Measurements from ENCODE around the gene CSRNP3.

CSRNP3 gene

DNA sequence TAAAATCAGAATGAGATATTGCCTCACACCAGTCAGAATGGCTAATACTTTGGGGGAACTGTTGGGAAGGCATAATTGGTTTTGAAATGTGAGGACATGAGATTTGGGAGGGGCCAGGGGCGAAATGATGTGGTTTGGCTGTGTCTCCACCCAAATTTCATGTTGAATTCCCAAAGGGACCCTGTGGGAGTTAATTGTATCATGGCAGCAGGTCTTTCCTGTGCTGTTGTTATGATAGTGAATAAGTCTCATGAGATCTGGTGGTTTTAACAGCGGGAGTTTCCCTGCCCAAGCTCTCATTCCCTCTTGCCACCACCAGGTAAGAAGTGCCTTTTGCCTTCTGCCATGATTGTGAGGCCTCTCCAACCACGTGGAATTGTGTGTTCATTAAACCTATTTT lies 59.6 kb downstream of the CSRNP3 start:
- no peak overlapping the region for H3K27ac ChIP-seq
- no peak overlapping the region for H3K4me3 ChIP-seq

DNA sequence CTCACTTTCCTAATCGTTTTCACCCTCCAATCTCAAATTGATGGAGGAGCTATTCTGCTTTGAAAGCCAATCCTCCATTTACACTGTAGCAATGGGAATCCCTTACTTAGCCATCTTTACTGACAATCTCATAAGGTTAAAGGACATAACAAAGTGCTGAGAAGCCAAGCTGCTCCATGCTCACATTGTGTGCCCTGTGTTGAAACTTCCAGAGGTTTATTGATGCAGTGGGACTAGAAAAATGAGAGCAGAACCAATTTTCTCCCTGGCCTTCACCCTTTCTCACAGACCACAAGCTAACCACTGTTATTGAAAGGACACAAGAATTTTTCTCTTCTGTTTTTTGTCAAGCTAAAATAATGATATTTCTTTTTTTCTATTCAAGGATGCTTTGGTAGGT lies 63.8 kb downstream of the CSRNP3 start:
- Histone ChIP-seq H3K27ac (no peak overlapping the region), H3K4me3 (no peak overlapping the region)

DNA sequence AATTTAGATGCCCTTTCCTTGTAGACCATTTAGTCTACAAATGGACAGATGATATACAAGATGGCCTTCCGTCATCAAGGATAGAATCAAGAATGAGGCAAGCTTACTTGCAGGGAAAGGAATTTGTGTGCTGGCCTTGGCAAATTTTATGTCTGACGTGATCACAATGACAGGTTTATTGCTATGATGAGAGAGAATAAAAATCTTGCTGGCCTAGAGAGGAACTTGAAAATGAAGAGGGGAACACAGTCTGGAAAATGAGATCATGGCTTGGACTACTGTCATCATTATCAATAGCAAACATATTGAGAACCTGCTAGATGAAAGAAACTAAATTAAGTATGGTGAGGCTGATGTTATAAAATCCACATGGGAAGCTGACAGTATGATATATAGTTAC lies 66.0 kb downstream of the CSRNP3 start:
- no peak overlapping the region for H3K27ac ChIP-seq
- H3K4me3 ChIP-seq, result no peak overlapping the region

DNA sequence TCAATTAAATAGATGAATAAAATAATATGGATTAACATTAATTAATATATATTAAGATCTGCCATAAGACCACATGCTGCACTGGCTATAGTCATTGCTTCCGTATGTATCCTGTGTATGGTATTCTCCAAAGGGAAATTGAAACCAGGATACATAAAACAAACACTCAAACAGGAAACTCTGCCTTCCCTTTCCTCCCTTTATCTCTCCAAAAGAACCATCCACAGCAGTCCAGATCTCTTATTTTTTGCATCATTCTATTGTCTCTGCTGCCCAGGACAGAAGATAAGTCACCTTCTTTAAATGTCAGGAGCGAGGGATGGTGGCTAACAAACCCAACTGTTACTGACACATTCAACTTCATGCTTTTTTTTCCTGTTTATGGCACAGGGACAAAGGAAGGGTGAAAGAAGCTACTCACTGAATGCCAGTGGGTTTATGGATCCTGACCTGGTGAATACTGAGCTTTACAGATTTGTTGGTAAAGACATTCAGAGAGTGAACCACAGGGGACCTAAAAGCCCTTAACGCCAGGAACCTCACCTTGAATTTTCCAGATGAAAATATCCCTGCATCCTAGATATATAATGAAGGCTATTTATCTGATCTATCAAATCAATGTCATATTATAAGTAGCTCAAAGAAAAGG lies 67.5 kb downstream of the CSRNP3 start:
- Histone ChIP-seq H3K27ac (no peak overlapping the region), H3K4me3 (no peak overlapping the region)

DNA sequence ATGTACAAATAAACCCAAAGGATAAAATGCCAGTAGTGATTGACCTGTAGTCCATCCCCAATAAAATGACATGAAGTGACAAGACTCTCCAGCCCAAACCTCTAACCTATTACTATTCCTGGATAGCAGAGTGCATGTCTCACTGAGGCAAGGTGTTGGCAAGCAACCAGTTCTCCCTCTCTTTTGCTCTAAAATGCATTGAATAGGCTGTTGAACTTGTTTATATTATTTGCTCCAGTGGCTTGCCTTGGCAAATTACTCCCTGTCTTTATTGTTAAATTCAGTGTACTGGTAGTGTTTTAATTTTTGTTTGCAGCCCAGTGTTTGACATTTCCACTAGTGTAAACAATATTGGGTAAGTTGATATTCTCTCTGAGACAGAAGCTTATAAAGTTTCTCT lies 70.5 kb downstream of the CSRNP3 start:
- H3K4me3 ChIP-seq, result no peak overlapping the region
- H3K27ac ChIP-seq, result no peak overlapping the region

DNA sequence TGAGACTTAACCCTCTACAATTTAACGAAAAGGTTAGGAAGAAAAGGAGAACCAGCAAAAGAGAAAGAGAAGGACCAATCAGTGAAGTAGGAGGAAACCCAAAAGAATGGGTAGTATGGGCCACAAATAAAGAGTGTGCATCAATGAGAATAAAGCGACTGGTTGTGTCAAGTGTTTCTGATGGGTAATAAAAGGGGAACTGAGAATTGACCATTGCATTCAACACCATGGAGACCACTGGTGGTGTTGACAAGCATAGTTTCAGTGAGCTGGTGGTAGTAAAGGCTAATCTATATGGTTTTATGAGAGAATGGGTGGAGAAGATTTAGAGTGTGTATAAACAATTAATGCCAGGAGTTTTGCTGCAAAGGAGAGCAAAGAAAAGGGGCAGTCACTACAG lies 75.4 kb downstream of the CSRNP3 start:
- no peak overlapping the region for H3K27ac ChIP-seq

DNA sequence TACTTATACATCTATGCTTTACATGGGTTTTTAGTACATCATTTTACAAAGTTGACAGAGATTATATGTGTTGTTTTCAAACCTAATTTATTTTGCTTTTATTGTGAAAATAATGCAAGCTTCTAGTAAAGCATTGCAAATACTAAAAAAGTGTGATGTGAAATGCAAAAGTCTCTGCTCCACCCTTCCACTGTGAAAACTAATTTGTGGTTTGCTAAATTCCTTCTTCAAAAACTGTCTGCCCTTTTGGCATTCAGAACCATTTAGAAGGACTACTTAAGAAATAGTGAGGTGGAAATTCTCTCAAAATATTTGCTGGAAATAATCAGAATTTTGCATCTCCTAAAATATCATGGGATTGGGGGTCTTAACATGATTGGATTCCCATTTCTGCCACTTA lies 78.4 kb downstream of the CSRNP3 start:
- H3K4me3 ChIP-seq, result no peak overlapping the region
- H3K27ac ChIP-seq, result no peak overlapping the region

More for the DNA sequence above, 75.4 kb downstream of the CSRNP3 start:
- H3K4me3 ChIP-seq, result no peak overlapping the region

DNA sequence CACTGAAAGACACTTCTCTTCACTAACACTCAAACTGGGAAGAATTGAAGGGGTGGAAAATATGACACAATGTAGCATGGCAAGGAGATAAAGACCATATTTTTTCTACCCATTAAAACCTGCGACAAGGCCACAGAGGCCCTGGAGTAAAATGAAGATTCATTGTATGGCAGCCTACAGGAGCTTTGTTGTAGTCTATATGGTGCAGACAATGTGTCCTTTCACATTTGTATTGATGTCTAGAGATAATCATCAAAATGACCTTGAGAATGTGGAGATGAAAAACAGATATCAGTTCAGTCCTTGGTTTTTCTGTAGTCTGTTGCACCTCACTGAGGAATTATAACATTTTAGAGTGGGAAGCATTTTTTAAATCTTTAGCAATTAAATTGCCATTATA lies 80.1 kb downstream of the CSRNP3 start:
- Histone ChIP-seq H3K4me3 (no peak overlapping the region), H3K27ac (no peak overlapping the region)

DNA sequence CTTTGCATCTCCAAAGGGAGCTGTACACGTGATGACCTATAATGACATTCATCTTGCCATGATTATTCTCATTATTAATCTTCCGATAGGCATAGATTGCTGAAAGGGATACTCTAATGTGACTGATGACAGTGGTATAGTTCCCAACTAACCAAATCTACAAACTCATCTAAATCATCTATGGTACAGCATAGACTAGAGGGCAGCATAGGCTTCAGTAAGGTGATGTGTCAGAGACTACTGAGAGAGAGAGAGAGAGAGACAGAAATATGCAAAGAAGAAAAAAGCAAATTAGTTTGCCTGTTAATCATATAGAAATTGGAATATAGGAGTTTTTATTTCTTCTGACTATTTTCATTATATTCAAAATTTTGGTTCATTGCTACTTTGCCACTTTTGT lies 89.3 kb downstream of the CSRNP3 start:
- Histone ChIP-seq H3K4me3 (no peak overlapping the region), H3K27ac (no peak overlapping the region)

DNA sequence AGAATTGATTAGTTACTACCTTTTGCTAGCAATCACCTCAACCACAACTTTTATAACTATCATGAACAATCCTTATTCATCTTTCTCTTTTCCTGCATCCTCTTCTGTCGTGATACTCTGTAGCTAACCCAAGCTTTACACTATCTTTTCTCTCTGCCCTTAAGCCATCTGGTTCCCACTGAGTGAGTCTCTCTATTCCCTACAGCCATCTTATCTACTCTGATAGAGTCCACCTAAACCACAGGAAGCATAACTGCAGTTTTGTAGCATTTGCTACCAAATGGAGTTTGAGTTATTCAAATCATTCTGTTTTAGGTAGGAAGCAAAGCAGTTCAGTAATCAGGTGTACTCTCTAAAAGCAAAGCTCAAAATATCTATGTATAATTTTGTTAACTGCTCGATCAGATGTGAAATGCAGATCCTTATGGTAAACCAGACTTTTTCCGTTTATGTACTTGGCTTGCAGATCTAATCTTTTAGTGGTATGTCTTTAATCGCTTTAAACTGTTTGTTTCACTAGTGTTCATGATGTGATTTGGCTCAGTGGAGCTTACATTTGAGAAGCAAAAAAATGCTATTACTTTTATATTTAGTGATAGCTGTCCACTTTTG lies 91.0 kb downstream of the CSRNP3 start:
- no peak overlapping the region for H3K27ac ChIP-seq
- H3K4me3 ChIP-seq, result no peak overlapping the region

DNA sequence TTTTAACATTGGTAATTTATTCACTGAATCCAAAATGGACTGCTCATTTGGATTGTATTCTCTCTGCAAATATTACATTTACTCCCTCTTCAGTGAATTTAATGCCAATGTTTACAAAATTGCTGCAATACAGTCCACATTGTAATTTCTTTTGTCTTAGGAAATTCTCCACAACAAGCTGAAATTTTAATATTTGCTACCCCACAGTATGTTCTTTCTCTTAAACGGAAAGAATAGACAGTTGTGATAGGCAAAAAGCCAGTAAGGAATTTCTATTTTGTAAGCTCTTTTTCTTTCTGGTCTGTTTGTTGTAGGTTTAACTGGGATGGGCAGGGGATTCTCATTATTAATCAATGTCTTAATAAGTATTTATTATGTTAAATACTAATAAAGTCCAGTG lies 92.0 kb downstream of the CSRNP3 start:
- Histone ChIP-seq H3K27ac (no peak overlapping the region), H3K4me3 (no peak overlapping the region)

DNA sequence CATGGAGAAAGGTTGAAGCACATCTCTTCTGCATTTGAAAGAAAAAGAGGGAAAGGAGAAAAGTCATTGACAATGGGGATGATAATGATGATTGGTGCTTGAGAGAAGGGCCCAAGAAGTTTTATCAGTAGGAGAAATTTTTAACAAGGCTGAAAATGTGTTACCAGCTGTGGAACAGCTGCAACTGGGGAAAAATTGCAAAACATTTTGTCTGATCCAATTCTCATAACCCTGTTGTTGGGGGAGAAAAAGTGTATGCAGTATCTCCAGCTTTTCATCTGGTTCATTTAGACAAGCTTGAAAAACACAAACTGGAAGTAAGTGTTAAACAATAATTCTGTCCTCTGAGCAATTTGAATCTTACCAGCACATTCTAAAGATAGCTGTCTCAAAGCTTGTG lies 92.7 kb downstream of the CSRNP3 start:
- Histone ChIP-seq H3K4me3 (no peak overlapping the region), H3K27ac (no peak overlapping the region)

DNA sequence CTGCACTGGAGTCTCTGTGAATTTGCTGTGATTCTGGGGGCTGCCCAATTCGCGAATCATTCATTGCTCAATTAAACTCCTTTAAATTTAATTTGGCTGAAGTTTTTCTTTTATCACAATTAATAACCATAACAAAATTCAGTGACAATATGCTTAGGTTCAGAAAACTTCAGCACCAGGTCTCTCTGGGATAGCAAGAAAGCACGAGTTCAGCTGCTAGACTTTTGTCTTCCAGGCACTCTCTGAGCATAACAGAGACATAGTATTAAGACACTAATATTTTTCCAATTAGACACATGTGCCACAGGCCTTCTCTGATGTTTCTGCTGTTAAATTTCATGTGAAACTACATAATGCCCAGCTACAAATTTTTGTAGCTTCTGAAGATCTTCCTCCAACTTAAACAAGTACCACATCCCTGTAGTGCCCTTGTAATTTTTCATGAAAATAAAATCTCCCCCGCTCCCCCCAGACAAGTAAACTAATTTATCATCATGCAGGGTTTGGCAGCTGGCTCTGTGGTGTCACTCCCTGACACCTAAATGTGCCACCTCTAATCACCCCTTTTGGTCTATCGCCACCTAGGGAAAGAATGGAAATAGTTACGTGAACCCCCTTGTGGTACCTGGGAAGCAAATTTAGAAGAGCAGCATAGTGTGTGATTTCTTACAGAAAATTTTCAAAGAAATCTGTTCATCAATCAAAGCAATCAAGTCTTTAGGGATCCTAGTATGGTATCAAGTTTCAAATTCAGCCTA lies 94.1 kb downstream of the CSRNP3 start:
- H3K4me3 ChIP-seq, result no peak overlapping the region

DNA sequence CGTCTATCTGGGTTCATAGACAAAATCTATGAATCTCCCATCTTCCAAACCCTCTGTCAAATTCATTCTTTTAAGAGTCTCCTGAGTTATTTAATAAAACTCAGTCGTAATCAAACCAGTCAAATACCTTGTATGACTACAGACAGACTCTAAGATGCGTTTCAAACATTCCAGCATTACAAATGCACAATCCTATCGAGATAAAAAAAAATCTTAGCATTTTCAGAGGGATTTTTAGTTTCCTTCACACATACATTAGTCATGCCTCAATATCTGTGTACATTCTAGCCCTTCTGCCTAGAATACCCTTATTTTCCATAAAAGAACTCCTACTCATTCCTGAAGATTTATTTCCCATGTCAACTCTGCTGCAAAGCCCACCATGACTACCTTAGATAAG lies 96.5 kb downstream of the CSRNP3 start:
- Histone ChIP-seq H3K4me3 (no peak overlapping the region), H3K27ac (no peak overlapping the region)

More for the DNA sequence above, 94.1 kb downstream of the CSRNP3 start:
- H3K27ac ChIP-seq, result no peak overlapping the region

DNA sequence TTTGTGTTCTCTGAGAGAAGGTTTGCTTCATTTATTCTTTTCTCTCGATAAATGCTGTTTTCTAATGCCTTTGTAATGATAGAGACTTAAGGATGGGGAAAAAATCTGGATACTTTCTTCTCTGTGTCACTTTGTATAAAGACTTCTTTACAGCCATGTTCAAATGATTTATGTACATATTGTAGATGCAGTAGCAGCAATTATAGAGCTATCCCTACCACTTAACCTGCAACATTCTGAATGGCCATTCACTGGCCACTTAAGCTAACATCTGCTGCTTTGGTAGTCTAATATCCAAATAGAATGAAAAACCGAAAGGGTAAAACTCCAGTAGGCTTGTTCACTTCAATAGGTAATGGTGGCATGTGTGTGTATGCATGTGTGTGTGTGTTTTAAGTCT lies 97.8 kb downstream of the CSRNP3 start:
- Histone ChIP-seq H3K4me3 (no peak overlapping the region), H3K27ac (no peak overlapping the region)

DNA sequence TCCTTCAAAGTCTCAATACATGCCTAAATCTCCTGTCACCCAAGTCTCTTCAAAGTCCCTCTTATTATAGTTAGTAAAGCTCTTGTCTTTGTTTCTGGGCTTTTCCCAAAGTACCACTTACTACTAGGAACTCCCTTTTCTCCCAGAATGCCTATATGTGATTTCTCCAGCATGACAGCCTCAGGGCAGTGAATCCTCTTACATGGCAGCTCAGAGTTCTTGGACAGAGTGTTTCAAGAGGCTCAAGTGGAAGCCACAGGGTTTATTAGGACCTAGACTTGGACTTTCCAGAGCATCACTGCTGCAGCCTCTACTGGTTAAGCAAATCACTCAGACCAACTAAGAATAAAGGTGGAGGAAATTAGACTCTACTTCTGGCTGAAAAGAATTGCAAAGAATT lies 98.9 kb downstream of the CSRNP3 start:
- Histone ChIP-seq H3K4me3 (no peak overlapping the region), H3K27ac (no peak overlapping the region)

DNA sequence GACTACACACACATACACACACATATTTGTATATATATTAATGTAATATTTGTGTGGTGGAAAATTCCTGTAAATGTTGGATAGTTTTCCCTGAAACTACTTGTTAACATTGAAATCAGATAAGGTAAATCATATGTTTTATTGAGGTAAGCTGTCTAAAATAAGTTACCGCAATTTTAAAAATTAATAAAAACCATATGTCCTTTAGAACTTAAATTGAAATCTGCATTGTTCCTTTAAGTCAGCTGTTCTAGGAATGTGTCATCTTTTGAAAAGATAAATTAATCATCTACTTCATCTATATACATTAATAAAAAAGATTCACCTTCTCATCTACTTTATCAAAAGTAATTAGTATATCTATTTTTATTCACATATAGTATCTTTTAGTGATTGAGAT lies 102.0 kb downstream of the CSRNP3 start:
- Histone ChIP-seq H3K4me3 (no peak overlapping the region), H3K27ac (no peak overlapping the region)

DNA sequence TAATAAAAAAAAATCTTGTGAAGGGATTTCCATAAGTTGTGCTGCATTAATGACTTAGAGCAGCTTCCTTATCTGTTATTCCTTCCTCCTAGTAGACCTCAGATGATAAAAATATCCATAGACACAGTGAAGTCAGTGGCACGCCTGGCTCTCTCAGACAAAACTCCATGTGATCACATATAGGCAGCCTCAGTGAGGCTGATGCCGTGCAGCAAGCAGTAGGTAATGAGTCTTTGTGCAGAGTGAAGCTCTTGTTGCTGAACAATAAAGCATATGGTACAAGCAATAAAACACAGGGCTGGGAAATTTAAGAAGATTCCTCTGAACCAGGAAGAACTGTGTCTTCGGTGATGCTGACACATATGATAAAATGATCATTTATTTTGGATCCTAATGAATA lies 102.7 kb downstream of the CSRNP3 start:
- H3K27ac ChIP-seq, result no peak overlapping the region

DNA sequence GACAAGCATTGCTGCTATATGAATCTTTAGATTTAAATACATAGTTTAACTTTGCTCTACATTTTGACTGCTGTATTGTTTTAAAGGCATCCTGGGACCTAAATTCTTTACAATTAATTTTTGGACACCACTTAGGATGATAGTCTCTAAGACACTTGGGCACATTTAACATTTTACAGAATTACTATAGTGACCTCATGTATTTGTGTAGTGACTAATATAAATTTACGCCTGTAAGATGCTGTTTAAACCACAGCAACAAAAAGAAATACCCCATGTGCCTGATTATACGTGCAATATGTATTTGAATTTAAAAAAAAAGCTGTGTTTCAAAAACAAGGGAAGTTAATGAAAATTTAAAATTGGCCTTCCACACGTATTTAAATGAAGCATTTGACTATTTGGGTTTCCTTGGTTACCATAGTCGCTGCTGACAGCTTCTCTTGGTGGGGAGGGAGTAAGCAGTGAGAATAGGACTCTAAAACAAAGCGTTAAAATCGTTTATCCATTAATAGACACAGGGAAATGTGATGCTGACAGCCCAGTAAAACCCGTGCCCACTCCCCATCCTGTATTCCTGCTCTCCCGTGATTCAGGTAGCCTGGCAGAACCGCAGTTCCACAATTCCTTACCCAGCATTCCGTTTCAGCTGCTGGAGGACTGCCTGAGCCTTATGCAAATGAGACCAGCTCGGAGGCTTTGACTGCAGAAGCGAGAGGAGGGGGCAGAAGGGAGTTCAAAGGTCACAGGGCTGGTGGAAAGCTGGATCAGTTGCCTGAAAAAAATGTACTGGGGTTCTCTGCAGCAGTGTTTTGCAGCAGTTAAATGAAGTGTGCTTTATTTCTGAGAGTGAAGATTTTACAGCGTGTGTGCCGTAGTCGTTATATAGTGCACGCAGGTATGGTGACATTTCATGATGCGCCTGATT lies 104.3 kb downstream of the CSRNP3 start:
- Histone ChIP-seq H3K4me3 (peak overlapping the region in 3 of 7 experiments; percentile 5 to 23 (median 15)), H3K27ac (peak overlapping the region in 2 of 21 experiments; percentile 15 to 25)

More for the DNA sequence above, 102.7 kb downstream of the CSRNP3 start:
- no peak overlapping the region for H3K4me3 ChIP-seq

DNA sequence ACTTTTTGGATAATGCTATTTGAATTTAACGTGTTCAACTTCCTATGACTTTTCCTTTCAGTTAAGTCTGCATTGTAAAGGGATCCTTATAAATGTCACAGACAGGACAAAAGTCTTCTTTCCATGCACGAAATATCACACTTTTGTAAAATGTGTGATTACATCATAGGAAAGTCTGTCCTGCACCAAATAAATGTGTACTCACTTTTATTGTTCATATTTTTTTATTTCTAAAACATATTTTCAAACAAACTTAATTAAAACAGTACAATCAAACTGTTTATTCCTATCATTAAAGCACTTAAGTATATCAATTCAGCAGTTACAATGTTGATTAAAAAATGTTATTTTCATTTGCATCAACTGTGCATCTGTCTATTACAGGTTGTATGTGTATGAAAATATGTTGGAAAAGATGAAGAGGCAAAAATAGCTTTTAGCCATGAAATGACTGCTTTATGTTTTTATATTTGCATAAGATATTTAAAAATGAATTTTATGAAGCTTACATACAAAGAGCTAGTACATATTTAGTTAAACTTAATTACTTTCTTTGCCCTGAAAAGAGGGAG lies 105.6 kb downstream of the CSRNP3 start:
- H3K27ac ChIP-seq, result peak overlapping the region in 1 of 21 experiments; percentile 25
- no peak overlapping the region for H3K4me3 ChIP-seq
